K562 (cell line): ENCODE data around the gene ZNF485. TPM values are rescaled to one million over a fixed set of nuclear protein-coding genes. Genes with fewer than 3 reads are reported as not detected.

Experiments used
- ATAC-seq: fragments of 200-7000 bp; cut with Tn5 transposase; 3 replicates; pipeline ENCODE4 v1.9.1; 2020; ENCODE audit warnings: moderate library complexity
- BruUV-seq: library from RNA; stranded (reverse); fragments of 400-500 nt; replicated peaks from 2 replicates; lab custom pipeline; 2021; lab: Mats Ljungman, UMichigan
- CTCF ChIA-PET: fragments of 300-600 bp; formaldehyde crosslinking; extraction: SDS; loops from one replicate; lab custom pipeline; 2021; ENCODE audit warnings: low intra/inter-chr PET ratio; lab: Yijun Ruan, JAX
- POLR2A ChIA-PET: fragments of 300-600, 350-650 bp; sonication (Branson Sonifier 250); formaldehyde crosslinking; extraction: SDS; loops from one replicate; lab custom pipeline; 2021; ENCODE audit warnings: antibody characterized with exemption, inconsistent platforms; lab: Yijun Ruan, JAX
- DNase-seq, 4 experiments: peaks; one replicate each; pipeline versions ENCODE4 v3.0.0 to v3.0.0-alpha.2; 2011 to 2018; ENCODE audit warnings: low spot score in 3 of 4, mixed read lengths in 3 of 4; ENCODE audit errors: extremely low read depth in 1 of 4
- FAIRE-seq: peaks from 2 replicates; lab custom pipeline; 2011; peaks lifted over from hg19 to GRCh38; lab: Jason Lieb, UNC
- H2AFZ ChIP-seq: 2 replicates; pipeline ENCODE4 v1.6.0; 2011; ENCODE audit warnings: low read depth, low read length, control low read depth, inconsistent platforms
- H3K27ac ChIP-seq: fragments of 200-600 bp; 3 replicates; pipeline ENCODE4 v1.8.0; 2011; ENCODE audit warnings: low read depth, mild to moderate bottlenecking, control low read depth, inconsistent platforms, low read length, moderate library complexity, mixed read lengths; ENCODE audit errors: extremely low read depth
- H3K27me3 ChIP-seq, 2 experiments: fragments of 300-600 bp in 1 of 2; 2 replicates in 1 of 2; 3 replicates in 1 of 2; pipeline versions ENCODE4 v1.6.0 to v1.8.0; 2011; ENCODE audit warnings: inconsistent platforms in 2 of 2, low read length in 2 of 2, mild to moderate bottlenecking in 1 of 2, mixed read lengths in 1 of 2, moderate library complexity in 1 of 2; ENCODE audit not compliant: control insufficient read depth in 2 of 2, insufficient read depth in 2 of 2
- H3K36me3 ChIP-seq: fragments of 300-600 bp; 3 replicates; pipeline ENCODE4 v1.8.0; 2011; ENCODE audit warnings: mild to moderate bottlenecking, low read length, inconsistent platforms; ENCODE audit not compliant: control insufficient read depth, insufficient read depth
- H3K4me1 ChIP-seq, 2 experiments: fragments of 200-600 bp in 1 of 2; replicated peaks in 1 of 2; 2 replicates in 1 of 2; 3 replicates in 1 of 2; pipeline versions ENCODE4 v1.5.1 to v1.8.0; 2011; ENCODE audit warnings: inconsistent platforms in 2 of 2, low read length in 2 of 2, mild to moderate bottlenecking in 1 of 2, mixed read lengths in 1 of 2, moderate library complexity in 1 of 2; ENCODE audit not compliant: control insufficient read depth in 2 of 2, insufficient read depth in 2 of 2
- H3K4me2 ChIP-seq: 2 replicates; pipeline ENCODE4 v1.6.1; 2011; ENCODE audit warnings: low read length, control low read depth, inconsistent platforms, mixed read lengths; ENCODE audit not compliant: insufficient read depth
- H3K4me3 ChIP-seq: fragments of 200-600 bp; sonication (generic), shearing (Covaris generic); 2 replicates; pipeline ENCODE4 v1.5.1; 2016; ENCODE audit warnings: control low read depth, inconsistent platforms
- H3K79me2 ChIP-seq: fragments of 200-600 bp; 3 replicates; pipeline ENCODE4 v1.8.0; 2011; ENCODE audit warnings: low read length, inconsistent platforms; ENCODE audit not compliant: control insufficient read depth, insufficient read depth
- H3K9ac ChIP-seq, 2 experiments: 2 replicates each; pipeline versions ENCODE4 v1.6.0 to v1.6.1; 2011; ENCODE audit warnings: low read depth in 2 of 2, low read length in 2 of 2, control low read depth in 1 of 2, inconsistent platforms in 1 of 2, mild to moderate bottlenecking in 1 of 2, mixed read lengths in 1 of 2; ENCODE audit not compliant: insufficient read depth in 1 of 2
- H3K9me1 ChIP-seq: one replicate; pipeline ENCODE4 v1.6.0; 2011; ENCODE audit warnings: inconsistent platforms, mild to moderate bottlenecking, low read length, moderate library complexity; ENCODE audit not compliant: control insufficient read depth, insufficient read depth
- H3K9me3 ChIP-seq: replicated peaks from 2 replicates; pipeline ENCODE4 v1.5.1; 2011; ENCODE audit warnings: low read depth, low read length, inconsistent platforms; ENCODE audit not compliant: control insufficient read depth, insufficient read depth
- H4K20me1 ChIP-seq: replicated peaks from 2 replicates; pipeline ENCODE4 v1.6.1; 2011; ENCODE audit warnings: low read length, inconsistent platforms, mixed read lengths; ENCODE audit not compliant: control insufficient read depth, insufficient read depth
- ASH1L ChIP-seq: fragments of 450-650 bp; IDR thresholded peaks from 2 replicates; pipeline ENCODE4 v1.6.1; 2018; ENCODE audit warnings: borderline replicate concordance, mild to moderate bottlenecking, low read depth; ENCODE audit not compliant: partially characterized antibody
- CUX1 ChIP-seq: fragments of 200-800 bp; sonication (Bioruptor generic); IDR thresholded peaks from 2 replicates; pipeline ENCODE4 v1.6.1; 2016; ENCODE audit warnings: missing genetic modification characterization, missing compliant biosample characterization
- EWSR1 ChIP-seq: fragments of 450-650 bp; IDR thresholded peaks from 2 replicates; pipeline ENCODE4 v1.6.1; 2018; ENCODE audit warnings: borderline replicate concordance, mild to moderate bottlenecking, low read depth, moderate library complexity; ENCODE audit not compliant: partially characterized antibody
- MAX ChIP-seq: sonication (generic); formaldehyde crosslinking; IDR thresholded peaks from 2 replicates; pipeline ENCODE4 v1.9.0; 2022; ENCODE audit warnings: mild to moderate bottlenecking, missing genetic modification reagents
- NCOA2 ChIP-seq, 2 experiments: fragments of 450-650 bp; IDR thresholded peaks; 2 replicates each; pipeline ENCODE4 v1.6.1; 2018; ENCODE audit warnings: mild to moderate bottlenecking in 2 of 2, moderate library complexity in 1 of 2; ENCODE audit not compliant: partially characterized antibody in 2 of 2
- NR2C1 ChIP-seq, 2 experiments: fragments of 450-650 bp; IDR thresholded peaks; 2 replicates each; pipeline ENCODE4 v1.6.1; 2017; ENCODE audit warnings: mild to moderate bottlenecking in 2 of 2, antibody characterized with exemption in 1 of 2, inconsistent platforms in 1 of 2, missing compliant biosample characterization in 1 of 2, missing genetic modification characterization in 1 of 2
- NR2C2 ChIP-seq, 2 experiments: fragments of 200-800 bp in 1 of 2; sonication (Bioruptor generic) in 1 of 2; sonication (generic) in 1 of 2; formaldehyde crosslinking in 1 of 2; IDR thresholded peaks; 2 replicates each; pipeline versions ENCODE4 v1.6.1 to v1.8.0; 2016 to 2022; ENCODE audit warnings: mild to moderate bottlenecking in 1 of 2, missing compliant biosample characterization in 1 of 2, missing genetic modification characterization in 1 of 2, missing genetic modification reagents in 1 of 2
- TFAM ChIP-seq: fragments of 250-450 bp; sonication (Bioruptor Pico); conservative IDR thresholded peaks from 2 replicates; pipeline ENCODE4 v1.5.0; 2021; ENCODE audit warnings: mild to moderate bottlenecking, moderate library complexity
- ZBED1 ChIP-seq: IDR thresholded peaks from 2 replicates; pipeline ENCODE4 v1.6.1; 2014
- ZKSCAN8 ChIP-seq: fragments of 200-800 bp; sonication (Bioruptor generic); IDR thresholded peaks from 2 replicates; pipeline ENCODE4 v1.6.1; 2016; ENCODE audit warnings: missing genetic modification characterization, missing compliant biosample characterization
- ZNF124 ChIP-seq: sonication (generic); formaldehyde crosslinking; IDR thresholded peaks from 2 replicates; pipeline ENCODE4 v1.8.1; 2022; ENCODE audit warnings: missing genetic modification reagents
- ZNF511 ChIP-seq: sonication (generic); formaldehyde crosslinking; IDR thresholded peaks from 2 replicates; pipeline ENCODE4 v1.8.0; 2022; ENCODE audit warnings: mild to moderate bottlenecking, missing genetic modification reagents
- ZNF551 ChIP-seq: fragments of 250-450 bp; sonication (Bioruptor Pico); IDR thresholded peaks from 2 replicates; pipeline ENCODE4 v1.5.0; 2021; ENCODE audit warnings: mild to moderate bottlenecking, moderate library complexity
- WGBS: fragments of 100-300 bp; shearing (Covaris generic); methylation state at CpG from one replicate; pipeline ENCODE4 v1.1.6; 2016; ENCODE audit warnings: low coverage, mixed read lengths; ENCODE audit not compliant: insufficient coverage; ENCODE audit errors: missing lambda C conversion rate; 5-methylcytosine and 5-hydroxymethylcytosine counted together
- in situ Hi-C: fragments of 300-500 bp; cut with MboI; formaldehyde crosslinking; loops from 4 replicates; pipeline ENCODE4 v1.15.0; 2018; ENCODE audit warnings: inconsistent platforms, mixed read lengths
- intact Hi-C: fragments of 100-400 bp; cut with micrococcal nuclease; formaldehyde crosslinking; loops from 2 replicates; pipeline ENCODE4 v1.14.2; 2022
- polyA plus RNA-seq, 8 experiments: library from polyadenylated mRNA; depleted of rRNA in 4 of 8; stranded (reverse) in 5 of 8; unstranded in 3 of 8; fragments of >200 nt; fragmentation: Nextera tagmentation in 2 of 8; fragmentation: Illumina TruSeq in 1 of 8; extraction: Ambion mirVana in 2 of 8; extraction: Trizol in 1 of 8; gene quantifications; 2 replicates each; pipeline versions ENCODE4 v1.2.1 to v1.2.3, GENCODE V29; 2011 to 2014; ENCODE audit warnings: inconsistent platforms in 1 of 8, missing spikeins in 1 of 8
- total RNA-seq, 7 experiments: library from RNA; depleted of rRNA in 6 of 7; stranded (reverse); fragments of >200 nt in 6 of 7; fragmentation: Illumina TruSeq in 2 of 7; extraction: Trizol in 2 of 7; gene quantifications; 2 replicates each; pipeline versions ENCODE4 v1.2.1 to v1.2.3, GENCODE V29; 2011 to 2021; ENCODE audit warnings: low replicate concordance in 1 of 7

ZNF485 gene
- total and polyA plus RNA-seq, 9 of the 15 experiments (the other 6 are each of a cell fraction or from before 2014, with no cell fraction given) = 8.0 to 18.7 (median 11.9) TPM

GRCh38 chr10:43574906-43575305 is 31.3 kb upstream of the ZNF485 start (continued):
- TF ChIP-seq CUX1 (CRISPR knock-in tag) = no peak

- Histone ChIP-seq H3K36me3 (peaks cover 18% of the 10 kb centered on the region), H3K4me1 (peaks cover 8 to 13% of the 10 kb centered on the region in 2 experiments; a peak in 3 of 5 replicates), H3K27ac (no peak overlapping the region), H3K79me2 (peaks cover 32% of the 10 kb centered on the region), H3K4me3 (no peak overlapping the region), H2AFZ (peak overlapping the region; percentile 87; the same call in 1 of the 2 replicates), H3K4me2 (no peak overlapping the region), H3K27me3 (no peaks in the 10 kb centered on the region), H4K20me1 (no peaks in the 10 kb centered on the region), H3K9me1 (no peaks in the 10 kb centered on the region), H3K9me3 (peaks cover 16% of the 10 kb centered on the region), H3K9ac (no peak overlapping the region)
- in situ Hi-C loops = no loop called here
- 78% methylated on average over 5 of the region's 5 CpGs for WGBS
- no TSS peak for BruUV-seq
- ChIA-PET POLR2A (interaction anchor here (0.8 to 1.7 kb wide), 2 partner anchors 27 to 48 kb away, joined by 3 to 4 read pairs; no protein-coding TSS in a partner anchor), CTCF (no interaction called here)
- ATAC-seq (no peak), DNase-seq (no peak), FAIRE-seq (no peak)
- intact Hi-C loops = loop anchor here (10.0 kb wide), 1 partner anchor 101 kb away; no protein-coding TSS in a partner anchor
- TF ChIP-seq MAX (CRISPR knock-in tag) (no peak), ZNF511 (CRISPR knock-in tag) (no peak), TFAM (CRISPR knock-in tag) (no peak), ASH1L (no peak), ZKSCAN8 (CRISPR knock-in tag) (no peak), NR2C2 (CRISPR knock-in tag; IDR thresholded peaks at IDR 0.05) (no peak), NR2C2 (tag; IDR thresholded peaks at IDR 0.05) (no peak), NCOA2 (IDR thresholded peaks at IDR 0.05; ENCODE audit: partially characterized antibody in 2 of 2) (no peak), ZNF551 (no peak), ZBED1 (no peak), NR2C1 (IDR thresholded peaks at IDR 0.05) (no peak), NR2C1 (tag; IDR thresholded peaks at IDR 0.05) (no peak), EWSR1 (no peak), ZNF124 (CRISPR knock-in tag) (no peak)
Observed at GRCh38 chr10:43576062-43576461, 30.2 kb upstream of the ZNF485 start.
